ENCODE measurements around the gene TMEM121B.

The TMEM121B gene

GRCh38 chr22:17121233-17122195, at the start of gene TMEM121B:
Gene TMEM121B (minus strand): TSS chr22:17121360. CDS start chr22:17121127, 233 bp downstream.
- Histone ChIP-seq H3K4me1 (ENCODE audit: control insufficient read depth in 1 of 2, insufficient read depth in 2 of 2, low read length in 2 of 2) (peaks cover 0 to 15% of the 10 kb centered on the region in 2 donors), H3K9me3 (ENCODE audit: control insufficient read depth in 1 of 2, low read length in 2 of 2) (no peaks in the 10 kb centered on the region), H3K4me3 (ENCODE audit: low read depth in 1 of 2, low read length in 2 of 2) (peak within 1 kb of the TSS; percentile 17 to 69), H3K27me3 (ENCODE audit: low read depth, low read length) (peaks cover 12% of the 10 kb centered on the region), H3K27ac (ENCODE audit: low read length) (no peak within 1 kb of the TSS), H3K36me3 (ENCODE audit: control insufficient read depth in 1 of 2, insufficient read depth in 2 of 2, low read length in 2 of 2) (no peaks in the 10 kb centered on the region)

- no peaks in the 10 kb centered on the region for H3K27me3 ChIP-seq (ENCODE audit: low read depth, low read length)
- H3K4me3 ChIP-seq (ENCODE audit: low read depth in 1 of 2, low read length in 2 of 2) = no peak overlapping the region
- H3K36me3 ChIP-seq (ENCODE audit: control insufficient read depth in 1 of 2, insufficient read depth in 2 of 2, low read length in 2 of 2) = no peaks in the 10 kb centered on the region
- H3K4me1 ChIP-seq (ENCODE audit: control insufficient read depth in 1 of 2, insufficient read depth in 2 of 2, low read length in 2 of 2) = peaks cover 0 to 11% of the 10 kb centered on the region in 2 donors
- H3K27ac ChIP-seq (ENCODE audit: low read length) = no peak overlapping the region
- no peaks in the 10 kb centered on the region for H3K9me3 ChIP-seq (ENCODE audit: control insufficient read depth in 1 of 2, low read length in 2 of 2)
Measured at GRCh38 chr22:17167486-17167885, 46.3 kb upstream of the TMEM121B start.

GRCh38 chr22:17164392-17165024, 43.3 kb upstream of the TMEM121B start:
- Histone ChIP-seq H3K27me3 (ENCODE audit: low read depth, low read length) (no peaks in the 10 kb centered on the region), H3K9me3 (ENCODE audit: control insufficient read depth in 1 of 2, low read length in 2 of 2) (no peaks in the 10 kb centered on the region), H3K4me3 (ENCODE audit: low read depth in 1 of 2, low read length in 2 of 2) (no peak overlapping the region), H3K4me1 (ENCODE audit: control insufficient read depth in 1 of 2, insufficient read depth in 2 of 2, low read length in 2 of 2) (peaks cover 0 to 6% of the 10 kb centered on the region in 2 donors), H3K27ac (ENCODE audit: low read length) (no peak overlapping the region), H3K36me3 (ENCODE audit: control insufficient read depth in 1 of 2, insufficient read depth in 2 of 2, low read length in 2 of 2) (no peaks in the 10 kb centered on the region)

GRCh38 chr22:17162731-17163130, 41.6 kb upstream of the TMEM121B start:
- Histone ChIP-seq H3K27me3 (ENCODE audit: low read depth, low read length) (no peaks in the 10 kb centered on the region), H3K27ac (ENCODE audit: low read length) (no peak overlapping the region), H3K4me3 (ENCODE audit: low read depth in 1 of 2, low read length in 2 of 2) (no peak overlapping the region), H3K4me1 (ENCODE audit: control insufficient read depth in 1 of 2, insufficient read depth in 2 of 2, low read length in 2 of 2) (peaks cover 3 to 14% of the 10 kb centered on the region in 2 donors), H3K36me3 (ENCODE audit: control insufficient read depth in 1 of 2, insufficient read depth in 2 of 2, low read length in 2 of 2) (no peaks in the 10 kb centered on the region), H3K9me3 (ENCODE audit: control insufficient read depth in 1 of 2, low read length in 2 of 2) (no peaks in the 10 kb centered on the region)

- no peaks in the 10 kb centered on the region for H3K27me3 ChIP-seq (ENCODE audit: low read depth, low read length)
- H3K4me3 ChIP-seq (ENCODE audit: low read depth in 1 of 2, low read length in 2 of 2) = no peak overlapping the region
- no peaks in the 10 kb centered on the region for H3K9me3 ChIP-seq (ENCODE audit: control insufficient read depth in 1 of 2, low read length in 2 of 2)
- H3K27ac ChIP-seq (ENCODE audit: low read length) = no peak overlapping the region
- peaks cover 8 to 21% of the 10 kb centered on the region in 2 donors for H3K4me1 ChIP-seq (ENCODE audit: control insufficient read depth in 1 of 2, insufficient read depth in 2 of 2, low read length in 2 of 2)
- H3K36me3 ChIP-seq (ENCODE audit: control insufficient read depth in 1 of 2, insufficient read depth in 2 of 2, low read length in 2 of 2) = no peaks in the 10 kb centered on the region
Measured at GRCh38 chr22:17161991-17162390, 40.8 kb upstream of the TMEM121B start.

- Histone ChIP-seq H3K27me3 (ENCODE audit: low read depth, low read length) (no peaks in the 10 kb centered on the region), H3K9me3 (ENCODE audit: control insufficient read depth in 1 of 2, low read length in 2 of 2) (no peaks in the 10 kb centered on the region), H3K4me3 (ENCODE audit: low read depth in 1 of 2, low read length in 2 of 2) (peak overlapping the region; percentile 81 to 86), H3K27ac (ENCODE audit: low read length) (peak overlapping the region; percentile 39), H3K36me3 (ENCODE audit: control insufficient read depth in 1 of 2, insufficient read depth in 2 of 2, low read length in 2 of 2) (no peaks in the 10 kb centered on the region), H3K4me1 (ENCODE audit: control insufficient read depth in 1 of 2, insufficient read depth in 2 of 2, low read length in 2 of 2) (peaks cover 8 to 22% of the 10 kb centered on the region in 2 donors)
Measured at GRCh38 chr22:17159504-17159951, 38.4 kb upstream of the TMEM121B start.

GRCh38 chr22:17158568-17159503, 37.7 kb upstream of the TMEM121B start, which contains the start of gene HDHD5:
Gene HDHD5 (minus strand): TSS chr22:17159277. CDS start chr22:17159251, 26 bp downstream.
- no peaks in the 10 kb centered on the region for H3K9me3 ChIP-seq (ENCODE audit: control insufficient read depth in 1 of 2, low read length in 2 of 2)
- no peaks in the 10 kb centered on the region for H3K36me3 ChIP-seq (ENCODE audit: control insufficient read depth in 1 of 2, insufficient read depth in 2 of 2, low read length in 2 of 2)
- no peaks in the 10 kb centered on the region for H3K27me3 ChIP-seq (ENCODE audit: low read depth, low read length)
- H3K27ac ChIP-seq (ENCODE audit: low read length) = peak within 1 kb of the TSS; percentile 67
- H3K4me1 ChIP-seq (ENCODE audit: control insufficient read depth in 1 of 2, insufficient read depth in 2 of 2, low read length in 2 of 2) = peaks cover 8 to 22% of the 10 kb centered on the region in 2 donors
- peak within 1 kb of the TSS; percentile 81 to 86 for H3K4me3 ChIP-seq (ENCODE audit: low read depth in 1 of 2, low read length in 2 of 2)

- Histone ChIP-seq H3K4me3 (ENCODE audit: low read depth in 1 of 2, low read length in 2 of 2) (peak overlapping the region; percentile 68 to 86), H3K27ac (ENCODE audit: low read length) (peak overlapping the region; percentile 67), H3K36me3 (ENCODE audit: control insufficient read depth in 1 of 2, insufficient read depth in 2 of 2, low read length in 2 of 2) (no peaks in the 10 kb centered on the region), H3K4me1 (ENCODE audit: control insufficient read depth in 1 of 2, insufficient read depth in 2 of 2, low read length in 2 of 2) (peaks cover 8 to 22% of the 10 kb centered on the region in 2 donors), H3K9me3 (ENCODE audit: control insufficient read depth in 1 of 2, low read length in 2 of 2) (no peaks in the 10 kb centered on the region), H3K27me3 (ENCODE audit: low read depth, low read length) (no peaks in the 10 kb centered on the region)
Measured at GRCh38 chr22:17158176-17158567, 37.0 kb upstream of the TMEM121B start.

GRCh38 chr22:17157714-17158113, 36.6 kb upstream of the TMEM121B start:
- H3K4me3 ChIP-seq (ENCODE audit: low read depth in 1 of 2, low read length in 2 of 2) = peak overlapping the region in 1 of 2 donors; percentile 86
- H3K9me3 ChIP-seq (ENCODE audit: control insufficient read depth in 1 of 2, low read length in 2 of 2) = no peaks in the 10 kb centered on the region
- H3K36me3 ChIP-seq (ENCODE audit: control insufficient read depth in 1 of 2, insufficient read depth in 2 of 2, low read length in 2 of 2) = no peaks in the 10 kb centered on the region
- H3K27me3 ChIP-seq (ENCODE audit: low read depth, low read length) = no peaks in the 10 kb centered on the region
- H3K4me1 ChIP-seq (ENCODE audit: control insufficient read depth in 1 of 2, insufficient read depth in 2 of 2, low read length in 2 of 2) = peaks cover 8 to 22% of the 10 kb centered on the region in 2 donors
- no peak overlapping the region for H3K27ac ChIP-seq (ENCODE audit: low read length)

GRCh38 chr22:17155941-17156340, 34.8 kb upstream of the TMEM121B start:
- no peak overlapping the region for H3K4me3 ChIP-seq (ENCODE audit: low read depth in 1 of 2, low read length in 2 of 2)
- H3K36me3 ChIP-seq (ENCODE audit: control insufficient read depth in 1 of 2, insufficient read depth in 2 of 2, low read length in 2 of 2) = no peaks in the 10 kb centered on the region
- H3K4me1 ChIP-seq (ENCODE audit: control insufficient read depth in 1 of 2, insufficient read depth in 2 of 2, low read length in 2 of 2) = peaks cover 8 to 22% of the 10 kb centered on the region in 2 donors
- no peaks in the 10 kb centered on the region for H3K9me3 ChIP-seq (ENCODE audit: control insufficient read depth in 1 of 2, low read length in 2 of 2)
- no peak overlapping the region for H3K27ac ChIP-seq (ENCODE audit: low read length)
- no peaks in the 10 kb centered on the region for H3K27me3 ChIP-seq (ENCODE audit: low read depth, low read length)
